MM.1S (cell line): Measurements from ENCODE around the gene FAM118B.

Experiments
- EZH2phosphoT487 ChIP-seq: fragments of 300-600 bp; sonication (generic); IDR thresholded peaks from 2 replicates; pipeline ENCODE4 v1.6.1; 2018; ENCODE audit warnings: antibody characterized with exemption, low read length
- TF ChIP-seq, protein P1 (sequence below): fragments of 300-600 bp; sonication (generic); IDR thresholded peaks from 2 replicates; pipeline ENCODE4 v1.5.1; 2016; ENCODE audit warnings: antibody characterized with exemption, low read length, mixed read lengths

DNA sequence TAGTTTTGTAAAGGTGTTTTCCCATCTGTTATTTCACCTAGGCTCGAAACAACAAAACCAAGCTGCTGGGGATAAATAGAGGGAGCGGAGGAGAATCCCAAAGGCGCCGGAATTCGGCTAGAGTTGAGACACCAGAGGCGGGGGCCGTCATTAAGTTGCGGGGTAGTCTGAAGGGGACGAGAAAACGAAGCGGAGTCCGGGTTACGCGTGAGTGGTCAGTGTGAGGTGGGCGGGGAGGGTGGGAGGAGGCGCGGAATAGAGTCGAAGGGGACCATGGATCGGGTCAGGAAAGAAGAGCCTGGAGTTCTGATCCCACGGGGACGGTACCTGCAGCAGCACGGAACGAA, 56.8 kb downstream of the FAM118B start:
- TF ChIP-seq, protein P1, sequence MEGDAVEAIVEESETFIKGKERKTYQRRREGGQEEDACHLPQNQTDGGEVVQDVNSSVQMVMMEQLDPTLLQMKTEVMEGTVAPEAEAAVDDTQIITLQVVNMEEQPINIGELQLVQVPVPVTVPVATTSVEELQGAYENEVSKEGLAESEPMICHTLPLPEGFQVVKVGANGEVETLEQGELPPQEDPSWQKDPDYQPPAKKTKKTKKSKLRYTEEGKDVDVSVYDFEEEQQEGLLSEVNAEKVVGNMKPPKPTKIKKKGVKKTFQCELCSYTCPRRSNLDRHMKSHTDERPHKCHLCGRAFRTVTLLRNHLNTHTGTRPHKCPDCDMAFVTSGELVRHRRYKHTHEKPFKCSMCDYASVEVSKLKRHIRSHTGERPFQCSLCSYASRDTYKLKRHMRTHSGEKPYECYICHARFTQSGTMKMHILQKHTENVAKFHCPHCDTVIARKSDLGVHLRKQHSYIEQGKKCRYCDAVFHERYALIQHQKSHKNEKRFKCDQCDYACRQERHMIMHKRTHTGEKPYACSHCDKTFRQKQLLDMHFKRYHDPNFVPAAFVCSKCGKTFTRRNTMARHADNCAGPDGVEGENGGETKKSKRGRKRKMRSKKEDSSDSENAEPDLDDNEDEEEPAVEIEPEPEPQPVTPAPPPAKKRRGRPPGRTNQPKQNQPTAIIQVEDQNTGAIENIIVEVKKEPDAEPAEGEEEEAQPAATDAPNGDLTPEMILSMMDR = no peak
- no peak for TF ChIP-seq EZH2phosphoT487
